Karpas-422 (cell line): ENCODE results near the gene PITRM1. TPM values are rescaled to one million over a fixed set of nuclear protein-coding genes. Genes with fewer than 3 reads are reported as not detected.
"Not testable (repeated sequence)": the region's sequence is repeated elsewhere in the genome, so short reads cannot be mapped to it uniquely, and the experiment has no call there.

Source experiments
- DNase-seq: peaks from one replicate; pipeline ENCODE4 v3.0.0-alpha.2; 2015
- H2AFZ ChIP-seq: fragments of 200-600 bp; sonication (generic); 2 replicates; pipeline ENCODE4 v1.6.1; 2014; ENCODE audit warnings: antibody characterized with exemption, low read length, mixed read lengths
- H3K27ac ChIP-seq: fragments of 200-600 bp; sonication (generic); 2 replicates; pipeline ENCODE4 v1.5.1; 2014; ENCODE audit warnings: mild to moderate bottlenecking, low read length, moderate library complexity
- H3K27me3 ChIP-seq: fragments of 200-600 bp; sonication (generic); 2 replicates; pipeline ENCODE4 v1.6.1; 2014; ENCODE audit warnings: low read length, mixed read lengths
- H3K36me3 ChIP-seq: fragments of 200-600 bp; sonication (generic); 2 replicates; pipeline ENCODE4 v1.6.1; 2014; ENCODE audit warnings: low read length, mixed read lengths; ENCODE audit not compliant: insufficient read depth
- H3K4me1 ChIP-seq: fragments of 200-600 bp; sonication (generic); 2 replicates; pipeline ENCODE4 v1.6.1; 2014; ENCODE audit warnings: mild to moderate bottlenecking, low read length, mixed read lengths
- H3K4me2 ChIP-seq: fragments of 200-600 bp; sonication (generic); 2 replicates; pipeline ENCODE4 v1.6.1; 2014; ENCODE audit warnings: low read length, low read depth, mild to moderate bottlenecking; ENCODE audit not compliant: poor library complexity, severe bottlenecking
- H3K4me3 ChIP-seq: fragments of 200-600 bp; sonication (generic); 2 replicates; pipeline ENCODE4 v1.5.1; 2014; ENCODE audit warnings: mild to moderate bottlenecking, antibody characterized with exemption, low read length, mixed read lengths
- H3K79me2 ChIP-seq: fragments of 200-600 bp; sonication (generic); 2 replicates; pipeline ENCODE4 v1.6.1; 2014; ENCODE audit warnings: mild to moderate bottlenecking, low read length, mixed read lengths
- H3K9ac ChIP-seq: fragments of 200-600 bp; sonication (generic); 2 replicates; pipeline ENCODE4 v1.6.0; 2014; ENCODE audit warnings: low read length
- H3K9me2 ChIP-seq: fragments of 200-600 bp; sonication (generic), shearing (Covaris generic); replicated peaks from 2 replicates; pipeline ENCODE4 v1.6.0; 2014; ENCODE audit warnings: mild to moderate bottlenecking, low read length, moderate library complexity; ENCODE audit not compliant: insufficient read depth
- H3K9me3 ChIP-seq: fragments of 300-700, 200-600 bp; sonication (generic); 2 replicates; pipeline ENCODE4 v1.6.1; 2014; ENCODE audit warnings: low read length, mixed read lengths
- H4K20me1 ChIP-seq: fragments of 200-600 bp; sonication (generic); 2 replicates; pipeline ENCODE4 v1.6.1; 2014; ENCODE audit warnings: mild to moderate bottlenecking, antibody characterized with exemption, low read length, low read depth; ENCODE audit not compliant: insufficient read depth
- total RNA-seq: library from RNA; depleted of rRNA; stranded (reverse); fragments of >200 nt; shearing (Covaris generic); gene quantifications from 2 replicates; pipeline ENCODE4 v1.2.3, GENCODE V29; 2014; ENCODE audit warnings: low replicate concordance

PITRM1 gene
- total RNA-seq, 1 experiment from 2014 or later = 29.5 TPM

DNA sequence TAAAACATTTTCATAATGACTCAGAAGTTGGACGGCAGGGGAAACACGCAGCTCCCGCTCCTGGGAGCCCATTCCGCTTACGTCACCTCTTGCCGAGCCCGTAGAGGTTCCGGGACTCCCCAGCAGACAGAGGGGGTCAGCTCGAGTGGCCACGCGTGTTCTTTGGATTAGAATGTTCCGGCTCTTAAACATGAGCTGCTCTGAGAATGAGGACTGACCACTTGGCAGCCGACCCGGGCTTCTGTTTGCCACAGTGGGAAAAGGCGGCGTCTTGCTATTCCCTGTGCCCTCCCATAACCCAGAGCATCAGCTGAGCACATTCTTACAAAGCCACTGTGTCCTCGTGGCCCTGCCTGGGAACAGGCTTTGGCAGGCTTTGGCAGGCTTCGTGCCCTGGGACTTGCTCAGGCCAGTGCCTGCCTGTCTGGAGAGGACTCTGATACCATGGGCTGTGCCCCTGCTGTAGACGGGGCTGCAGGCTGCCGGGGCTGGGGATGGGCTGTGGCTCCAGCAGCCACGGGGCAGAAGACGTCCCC lies 65.1 kb downstream of the PITRM1 start:
- Histone ChIP-seq H3K79me2 (peaks cover 36% of the 10 kb centered on the region), H3K27me3 (no peaks in the 10 kb centered on the region), H3K4me1 (no peaks in the 10 kb centered on the region), H3K9me3 (no peaks in the 10 kb centered on the region), H3K4me3 (no peak overlapping the region), H3K9me2 (no peaks in the 10 kb centered on the region), H4K20me1 (peaks cover 32% of the 10 kb centered on the region), H2AFZ (no peak overlapping the region), H3K4me2 (no peak overlapping the region), H3K27ac (no peak overlapping the region), H3K9ac (no peak overlapping the region), H3K36me3 (peaks cover 80% of the 10 kb centered on the region)
- no peak for DNase-seq

DNA sequence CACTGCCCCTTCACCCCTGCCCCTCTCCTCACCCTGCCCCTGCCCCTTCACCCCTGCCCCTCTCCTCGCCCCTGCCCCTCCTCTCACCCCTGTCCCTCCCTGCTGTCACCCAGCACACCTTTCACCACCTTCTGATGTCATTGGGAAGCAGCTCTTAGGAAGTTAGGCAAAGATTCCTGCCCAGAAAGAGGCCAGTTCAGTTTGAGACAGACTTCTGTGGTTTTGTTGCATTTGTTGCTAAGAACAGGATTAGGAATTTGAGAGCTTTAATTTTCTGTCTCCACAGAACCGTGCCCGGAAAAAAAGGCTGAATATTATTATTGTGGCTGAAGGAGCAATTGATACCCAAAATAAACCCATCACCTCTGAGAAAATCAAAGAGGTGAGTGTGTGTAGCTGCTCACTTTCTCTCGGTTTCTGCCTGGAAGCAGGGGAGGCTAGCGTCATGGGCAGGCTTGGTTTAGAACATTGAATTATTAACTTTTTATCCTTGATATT lies 65.6 kb downstream of the PITRM1 start:
- peaks cover 36% of the 10 kb centered on the region for H3K79me2 ChIP-seq
- no peak overlapping the region for H2AFZ ChIP-seq
- no peak for DNase-seq
- no peaks in the 10 kb centered on the region for H3K9me2 ChIP-seq
- H3K36me3 ChIP-seq = peaks cover 75% of the 10 kb centered on the region
- no peak overlapping the region for H3K27ac ChIP-seq
- no peaks in the 10 kb centered on the region for H3K27me3 ChIP-seq
- H3K4me3 ChIP-seq = no peak overlapping the region
- no peak overlapping the region for H3K4me2 ChIP-seq
- H4K20me1 ChIP-seq = peaks cover 32% of the 10 kb centered on the region
- H3K9me3 ChIP-seq = no peaks in the 10 kb centered on the region
- no peak overlapping the region for H3K9ac ChIP-seq
- H3K4me1 ChIP-seq = no peaks in the 10 kb centered on the region

DNA sequence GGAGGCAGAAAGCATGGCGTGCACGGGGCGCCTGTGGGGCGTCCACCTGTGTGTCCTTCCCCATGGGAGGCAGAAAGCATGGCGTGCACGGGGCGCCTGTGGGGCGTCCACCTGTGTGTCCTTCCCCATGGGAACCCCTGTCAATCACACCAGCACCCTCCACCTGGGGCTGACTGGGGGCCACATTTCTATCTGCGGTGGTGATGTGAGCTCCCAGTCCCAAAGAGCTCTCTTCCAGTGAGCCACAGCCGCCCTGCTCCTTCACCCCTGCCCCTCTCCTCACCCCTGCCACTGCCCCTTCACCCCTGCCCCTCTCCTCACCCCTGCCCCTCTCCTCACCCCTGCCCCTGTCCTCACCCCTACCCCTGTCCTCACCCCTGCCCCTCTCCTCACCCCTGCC lies 66.3 kb downstream of the PITRM1 start:
- H3K4me3 ChIP-seq, H3K4me1 ChIP-seq, H3K27ac ChIP-seq, H3K27me3 ChIP-seq, H2AFZ ChIP-seq, H3K4me2 ChIP-seq, H3K9me3 ChIP-seq, H3K9ac ChIP-seq, H3K9me2 ChIP-seq: not testable (repeated sequence)
- H4K20me1 ChIP-seq = peaks cover 32% of the 10 kb centered on the region
- peaks cover 71% of the 10 kb centered on the region for H3K36me3 ChIP-seq
- DNase-seq = peak; percentile 48
- peaks cover 40% of the 10 kb centered on the region for H3K79me2 ChIP-seq

- Histone ChIP-seq H3K4me2 (no peak overlapping the region), H4K20me1 (peaks cover 32% of the 10 kb centered on the region), H3K36me3 (peaks cover 70% of the 10 kb centered on the region), H3K27ac (no peak overlapping the region), H3K9me3 (no peaks in the 10 kb centered on the region), H3K4me1 (no peaks in the 10 kb centered on the region), H2AFZ (no peak overlapping the region), H3K79me2 (peaks cover 39% of the 10 kb centered on the region), H3K27me3 (no peaks in the 10 kb centered on the region), H3K9ac (no peak overlapping the region), H3K9me2 (no peaks in the 10 kb centered on the region), H3K4me3 (no peak overlapping the region)
- DNase-seq = no peak
These were observed 66.7 kb downstream of the PITRM1 start for GRCh38 chr10:3105905-3106304.

- no peaks in the 10 kb centered on the region for H3K9me2 ChIP-seq
These were observed 67.4 kb downstream of the PITRM1 start for GRCh38 chr10:3105166-3105565.

DNA sequence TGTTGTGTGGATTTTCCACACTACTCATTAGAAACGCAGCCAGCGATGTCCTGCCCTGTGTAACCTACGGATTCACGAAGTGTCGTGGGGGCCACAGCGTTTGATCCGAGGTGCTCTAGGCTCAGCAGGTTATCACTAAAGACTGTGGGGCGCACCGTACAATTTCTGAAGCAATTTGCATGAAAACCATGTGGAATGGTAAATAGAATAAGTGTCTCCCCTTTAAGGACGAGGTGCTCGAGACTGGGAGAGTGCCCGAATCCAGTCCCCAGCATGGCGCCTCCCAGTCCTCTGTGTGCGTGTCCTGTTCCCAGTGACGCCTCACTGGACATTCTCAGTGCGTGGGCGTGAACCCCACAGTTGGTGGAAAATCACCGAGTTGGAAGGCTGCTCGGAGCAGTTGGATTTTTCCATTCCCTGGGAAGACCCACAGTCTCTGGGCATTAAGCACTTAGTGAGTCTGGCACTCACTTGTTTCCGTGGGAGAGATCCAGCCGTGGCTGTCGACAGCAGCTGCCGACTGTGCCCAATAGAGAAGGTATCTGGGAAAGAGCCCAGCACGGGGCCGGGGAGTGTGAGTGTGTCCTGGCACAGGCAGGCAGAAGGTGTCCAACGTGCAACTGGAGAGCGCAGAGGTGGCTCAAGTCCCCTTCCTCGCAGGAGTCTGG lies 68.2 kb downstream of the PITRM1 start:
- Histone ChIP-seq H3K9me2 (no peaks in the 10 kb centered on the region), H3K9me3 (no peaks in the 10 kb centered on the region), H3K4me2 (no peak overlapping the region), H3K4me3 (no peak overlapping the region), H3K79me2 (peaks cover 49% of the 10 kb centered on the region), H2AFZ (no peak overlapping the region), H3K36me3 (peaks cover 79% of the 10 kb centered on the region), H4K20me1 (peaks cover 40% of the 10 kb centered on the region; the same call in 1 of the 2 replicates), H3K27me3 (no peaks in the 10 kb centered on the region), H3K9ac (no peak overlapping the region), H3K27ac (no peak overlapping the region), H3K4me1 (no peaks in the 10 kb centered on the region)
- no peak for DNase-seq

More at GRCh38 chr10:3105166-3105565, 67.4 kb downstream of the PITRM1 start:
- Histone ChIP-seq H3K36me3 (peaks cover 71% of the 10 kb centered on the region), H3K79me2 (peaks cover 42% of the 10 kb centered on the region), H3K27me3 (no peaks in the 10 kb centered on the region), H4K20me1 (peaks cover 33% of the 10 kb centered on the region; the same call in 1 of the 2 replicates), H3K4me2 (no peak overlapping the region), H3K4me3 (no peak overlapping the region), H2AFZ (no peak overlapping the region), H3K9me3 (no peaks in the 10 kb centered on the region), H3K27ac (no peak overlapping the region), H3K9ac (no peak overlapping the region), H3K4me1 (no peaks in the 10 kb centered on the region)
- DNase-seq = no peak

GRCh38 chr10:3103646-3104045 lies 68.9 kb downstream of the PITRM1 start:
- Histone ChIP-seq H3K79me2 (peaks cover 55% of the 10 kb centered on the region), H3K36me3 (peaks cover 80% of the 10 kb centered on the region), H3K9me2 (no peaks in the 10 kb centered on the region), H4K20me1 (peaks cover 44% of the 10 kb centered on the region; the same call in 1 of the 2 replicates), H3K27ac (no peak overlapping the region), H3K27me3 (no peaks in the 10 kb centered on the region), H3K9ac (no peak overlapping the region), H2AFZ (no peak overlapping the region), H3K4me3 (no peak overlapping the region), H3K4me1 (no peaks in the 10 kb centered on the region), H3K9me3 (no peaks in the 10 kb centered on the region), H3K4me2 (no peak overlapping the region)
- no peak for DNase-seq

GRCh38 chr10:3102720-3103427 lies 69.7 kb downstream of the PITRM1 start:
- Histone ChIP-seq H3K27me3 (no peaks in the 10 kb centered on the region), H3K4me1 (no peaks in the 10 kb centered on the region), H2AFZ (no peak overlapping the region), H3K27ac (no peak overlapping the region), H4K20me1 (peaks cover 41% of the 10 kb centered on the region; the same call in 1 of the 2 replicates), H3K36me3 (peaks cover 74% of the 10 kb centered on the region), H3K4me3 (no peak overlapping the region), H3K4me2 (no peak overlapping the region), H3K9ac (no peak overlapping the region), H3K9me2 (no peaks in the 10 kb centered on the region), H3K79me2 (peaks cover 54% of the 10 kb centered on the region), H3K9me3 (no peaks in the 10 kb centered on the region)
- no peak for DNase-seq
